ENCODE measurements around the gene HIC2. TPM values are rescaled to one million over a fixed set of nuclear protein-coding genes. Genes with fewer than 3 reads are reported as not detected.
"Not testable (repeated sequence)": the region's sequence is repeated elsewhere in the genome, so short reads cannot be mapped to it uniquely, and the experiment has no call there.

Gene HIC2
- polyA plus RNA-seq, 3 donors from 2014 or later = 0.36 to 0.41 TPM; not detected in 1

DNA sequence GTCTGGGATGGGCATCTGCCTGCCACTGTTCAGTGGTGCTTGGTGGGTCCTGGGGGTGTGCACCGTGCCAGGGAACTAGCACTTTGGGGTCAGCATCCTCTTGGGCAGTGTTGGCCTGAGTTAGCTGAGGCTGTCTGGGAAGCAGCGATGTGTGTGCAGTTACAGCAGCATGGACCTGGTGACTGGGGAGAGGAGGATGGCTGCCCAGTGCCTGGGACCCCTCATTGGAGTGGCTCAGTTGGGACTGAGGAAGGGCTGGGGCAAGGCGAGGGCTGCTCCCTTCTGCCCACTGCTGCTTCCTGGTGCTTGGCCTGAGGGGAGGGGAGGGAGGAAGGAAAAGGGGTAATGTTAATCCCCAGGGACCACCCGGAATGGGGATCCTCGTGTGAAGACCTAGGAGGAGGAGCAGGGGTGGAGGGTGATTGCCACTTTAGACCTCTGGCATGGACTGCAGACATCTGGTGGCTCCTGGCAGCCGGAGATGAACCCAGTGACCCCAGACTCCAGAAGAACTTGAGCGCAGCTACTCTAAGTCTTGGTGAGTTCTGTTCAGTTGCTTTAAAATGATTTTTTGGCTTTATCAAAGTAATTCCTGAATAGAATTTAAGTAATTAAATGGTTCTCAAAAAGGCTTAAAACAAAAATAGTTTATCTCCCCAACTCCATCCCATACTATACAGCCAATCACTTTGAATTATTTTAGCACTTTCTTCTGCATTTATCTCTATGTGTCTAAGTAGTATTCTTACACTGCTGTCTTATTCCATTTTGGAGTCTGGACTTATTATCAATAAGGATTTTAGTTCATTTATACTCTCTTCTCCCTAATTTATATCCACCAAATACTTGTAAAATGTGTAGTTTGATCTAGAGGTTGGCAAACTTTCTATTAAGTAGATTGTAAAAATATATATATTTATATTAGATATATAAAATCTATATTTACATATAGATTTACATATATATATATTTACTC is 34.7 kb downstream of the HIC2 start:
- H3K36me3 Mint-ChIP-seq = no peaks in the 10 kb centered on the region
- H3K27me3 Mint-ChIP-seq (ENCODE audit: low read depth in 3 of 3) = no peaks in the 10 kb centered on the region
- H3K9me3 Mint-ChIP-seq = no peaks in the 10 kb centered on the region
- H3K4me3 Mint-ChIP-seq = no peak overlapping the region
- no peak overlapping the region for H3K27ac Mint-ChIP-seq
- no peak for DNase-seq
- H3K4me1 Mint-ChIP-seq = no peaks in the 10 kb centered on the region

DNA sequence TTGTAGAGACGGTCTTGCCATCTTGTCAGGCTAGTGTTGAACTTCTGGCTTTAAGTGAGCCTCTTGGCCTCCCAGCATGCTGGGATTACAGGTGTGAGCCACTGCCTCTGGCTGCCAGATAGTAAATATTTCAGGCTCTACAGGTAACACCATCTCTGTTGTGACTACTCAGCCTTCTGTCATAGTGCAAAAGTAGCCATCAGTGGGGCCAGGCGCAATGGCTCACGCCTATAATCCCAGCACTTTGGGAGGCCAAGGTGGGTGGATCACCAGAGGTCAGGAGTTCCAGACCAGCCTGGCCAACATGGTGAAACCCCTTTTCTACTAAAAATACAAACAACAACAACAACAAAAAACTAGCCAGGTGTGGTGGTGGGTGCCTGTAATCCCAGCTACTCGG is 35.5 kb downstream of the HIC2 start:
- H3K4me3 Mint-ChIP-seq; H3K27ac Mint-ChIP-seq; H3K27me3 Mint-ChIP-seq (ENCODE audit: low read depth in 3 of 3); H3K36me3 Mint-ChIP-seq; H3K4me1 Mint-ChIP-seq; DNase-seq; H3K9me3 Mint-ChIP-seq: not testable (repeated sequence)

DNA sequence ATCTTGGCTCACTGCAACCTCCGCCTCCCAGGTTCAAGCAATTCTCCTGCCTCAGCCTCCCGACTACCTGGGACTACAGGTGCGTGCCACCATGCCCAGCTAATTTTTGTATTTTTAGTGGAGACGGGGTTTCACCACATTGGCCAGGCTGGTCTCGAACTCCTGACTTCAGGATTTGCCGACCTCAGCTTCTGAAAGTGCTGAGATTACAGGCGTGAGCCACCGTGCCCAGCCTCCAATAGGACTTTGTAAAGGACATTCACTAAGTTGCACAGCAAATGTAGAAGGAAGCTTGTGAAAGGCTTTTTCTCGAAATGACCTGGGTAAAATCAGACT is 37.8 kb downstream of the HIC2 start:
- H3K27me3 Mint-ChIP-seq (ENCODE audit: low read depth in 3 of 3); H3K27ac Mint-ChIP-seq; H3K4me3 Mint-ChIP-seq; H3K9me3 Mint-ChIP-seq; H3K36me3 Mint-ChIP-seq; DNase-seq; H3K4me1 Mint-ChIP-seq: not testable (repeated sequence)

DNA sequence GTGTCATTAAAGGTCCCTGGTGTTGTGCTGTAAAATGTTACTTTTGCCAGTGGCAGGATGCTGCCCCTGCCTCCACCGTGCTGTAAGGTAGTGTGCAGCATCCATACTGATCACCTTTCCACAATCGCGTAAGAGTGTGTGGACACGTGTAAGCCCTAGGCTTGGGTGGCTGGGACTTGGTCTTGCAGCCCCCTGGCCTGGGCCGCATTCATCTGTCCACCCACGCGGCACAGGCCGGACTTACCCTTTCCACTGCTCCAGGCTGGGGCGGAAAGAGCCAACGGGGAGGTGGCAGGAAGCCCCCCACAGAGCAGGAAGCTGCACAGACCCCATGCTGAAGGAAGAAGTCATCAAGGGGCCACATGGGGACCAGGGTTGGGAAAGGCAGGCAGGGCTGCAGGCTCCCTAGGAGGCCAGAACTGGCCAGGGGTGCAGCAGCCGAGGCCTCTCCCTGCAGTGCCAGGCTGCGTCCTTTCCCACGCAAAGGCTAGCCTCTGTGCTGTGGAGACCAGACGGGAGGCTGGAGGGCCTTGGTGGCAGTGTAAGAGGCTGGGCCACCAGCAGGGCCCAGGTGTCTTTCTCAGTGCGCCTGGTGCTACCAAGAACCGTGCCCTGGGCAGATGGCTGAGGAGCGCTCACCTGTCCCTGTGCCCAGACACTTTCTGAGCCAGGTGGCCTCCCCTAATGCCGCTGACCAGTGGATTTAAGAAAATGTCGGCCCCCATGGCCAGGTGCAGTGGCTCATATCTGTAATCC is 38.3 kb downstream of the HIC2 start:
- no peak for DNase-seq
- Mint-ChIP-seq H3K27ac (no peak overlapping the region), H3K4me1 (no peaks in the 10 kb centered on the region), H3K27me3 (ENCODE audit: low read depth in 3 of 3) (no peaks in the 10 kb centered on the region), H3K4me3 (no peak overlapping the region), H3K9me3 (no peaks in the 10 kb centered on the region), H3K36me3 (no peaks in the 10 kb centered on the region)

DNA sequence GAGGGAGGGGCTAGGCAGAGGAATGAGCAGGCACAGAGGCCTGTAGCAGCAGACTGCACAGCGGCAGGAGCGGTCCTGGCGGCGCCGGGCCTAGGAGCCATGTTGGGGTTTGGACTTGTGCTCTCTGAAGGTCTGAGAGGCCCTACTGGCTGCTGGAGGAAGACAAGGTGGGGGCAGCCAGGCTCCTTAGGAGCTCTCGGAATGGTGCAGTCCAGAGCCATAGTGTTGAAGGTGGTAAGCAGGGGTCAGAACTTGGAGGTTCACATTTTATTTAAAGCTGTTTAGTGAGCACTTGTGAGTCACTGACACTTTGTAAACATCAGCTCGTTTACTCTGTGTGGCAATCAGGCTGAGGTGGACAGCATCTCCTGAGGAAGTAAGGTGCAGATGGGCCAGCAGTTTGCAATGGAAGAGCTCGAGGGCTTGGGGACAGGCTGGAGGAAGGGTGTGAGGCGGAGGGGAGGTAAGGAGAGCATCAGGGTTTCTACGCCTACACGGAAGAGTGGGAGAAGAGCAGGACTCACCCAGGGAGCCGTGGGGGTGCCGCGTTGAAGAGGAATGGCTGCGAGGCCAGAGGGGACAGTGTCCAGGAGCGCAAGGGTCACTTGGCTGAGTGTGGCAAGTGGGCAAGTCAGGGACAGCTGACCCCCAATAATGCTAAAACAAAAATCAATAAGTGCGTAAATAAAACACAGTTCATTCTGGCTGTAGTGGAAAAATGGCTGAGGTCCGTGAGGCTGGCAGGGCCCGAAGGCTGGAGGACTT is 40.0 kb downstream of the HIC2 start:
- H3K4me1 Mint-ChIP-seq = no peaks in the 10 kb centered on the region

DNA sequence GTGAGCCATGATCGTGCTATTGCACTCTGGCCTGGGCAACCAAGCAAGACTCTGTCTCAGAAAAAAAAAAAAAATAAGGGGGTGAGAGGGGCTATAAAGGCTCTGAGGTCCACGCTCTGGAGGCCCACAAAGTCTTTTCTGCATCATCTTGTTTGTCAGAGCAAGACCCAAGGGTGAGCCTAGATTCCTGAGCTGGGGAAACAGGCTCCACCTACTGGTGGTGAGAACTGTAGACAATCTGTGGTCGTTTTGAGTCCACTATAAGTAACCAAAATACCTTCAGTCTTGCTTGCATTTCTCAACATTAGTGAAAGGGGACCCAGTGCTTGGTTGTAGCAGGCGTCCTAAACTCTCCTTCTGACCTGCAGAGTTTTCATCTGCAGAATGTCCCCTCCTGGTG is 45.5 kb downstream of the HIC2 start:
- H3K9me3 Mint-ChIP-seq; H3K4me1 Mint-ChIP-seq; H3K4me3 Mint-ChIP-seq; H3K36me3 Mint-ChIP-seq; H3K27me3 Mint-ChIP-seq (ENCODE audit: low read depth in 3 of 3); DNase-seq; H3K27ac Mint-ChIP-seq: not testable (repeated sequence)

More for the DNA sequence above, 40.0 kb downstream of the HIC2 start:
- Mint-ChIP-seq H3K4me3 (no peak overlapping the region), H3K9me3 (no peaks in the 10 kb centered on the region), H3K27ac (no peak overlapping the region), H3K27me3 (ENCODE audit: low read depth in 3 of 3) (no peaks in the 10 kb centered on the region), H3K36me3 (no peaks in the 10 kb centered on the region)
- no peak for DNase-seq

DNA sequence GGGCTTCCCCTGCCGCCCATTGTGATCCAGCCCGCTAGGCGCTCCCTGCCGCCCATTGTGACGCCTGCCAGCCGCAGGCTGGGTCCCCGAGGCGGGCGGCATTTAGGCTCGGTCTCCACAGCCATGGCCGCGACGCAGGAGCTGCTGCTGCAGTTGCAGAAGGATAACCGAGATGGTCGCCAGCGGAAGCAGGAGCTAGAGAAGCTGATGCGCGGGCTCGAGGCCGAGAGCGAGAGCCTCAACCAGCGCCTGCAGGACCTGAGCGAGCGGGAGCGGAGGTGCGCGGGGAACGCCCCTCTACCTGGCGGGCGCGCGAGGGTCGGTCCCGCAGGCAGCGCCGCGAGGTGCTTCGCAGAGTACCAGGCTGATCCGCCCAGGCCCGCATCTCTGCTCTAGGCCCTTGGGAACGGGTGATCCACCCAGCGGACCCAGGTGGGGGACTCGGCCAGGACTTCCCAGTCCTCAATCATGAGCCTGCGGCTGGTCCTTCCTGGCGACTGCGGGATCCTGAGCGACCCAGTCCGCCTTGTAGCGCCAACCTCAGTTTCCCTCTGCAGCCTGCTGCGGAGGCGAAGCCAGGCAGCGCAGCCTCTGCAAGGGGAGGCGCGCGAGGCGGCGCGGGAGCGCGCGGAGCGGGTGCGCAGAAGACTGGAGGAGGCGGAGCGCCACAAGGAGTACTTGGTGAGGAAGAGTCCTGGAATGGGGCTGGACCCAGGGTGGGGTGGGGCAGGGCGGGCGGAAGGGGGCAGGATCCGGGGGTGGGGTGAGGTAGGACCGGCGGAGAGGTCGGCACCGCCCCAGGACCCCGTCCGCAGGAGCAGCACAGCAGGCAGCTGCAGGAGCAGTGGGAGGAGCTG is 50.4 kb downstream of the HIC2 start, which contains the start of gene TMEM191C:
Gene TMEM191C, plus strand, starts transcription at position 51 of the 857 bp plus-strand sequence. Its CDS starts 73 bp downstream, at position 124.
- not testable (repeated sequence) for H3K27me3 Mint-ChIP-seq (ENCODE audit: low read depth in 3 of 3); DNase-seq; H3K36me3 Mint-ChIP-seq; H3K4me1 Mint-ChIP-seq; H3K9me3 Mint-ChIP-seq
- H3K27ac Mint-ChIP-seq = peak within 1 kb of the TSS; percentile 82 to 97 (median 96)
- peak within 1 kb of the TSS; percentile 89 to 96 (median 92) for H3K4me3 Mint-ChIP-seq

DNA sequence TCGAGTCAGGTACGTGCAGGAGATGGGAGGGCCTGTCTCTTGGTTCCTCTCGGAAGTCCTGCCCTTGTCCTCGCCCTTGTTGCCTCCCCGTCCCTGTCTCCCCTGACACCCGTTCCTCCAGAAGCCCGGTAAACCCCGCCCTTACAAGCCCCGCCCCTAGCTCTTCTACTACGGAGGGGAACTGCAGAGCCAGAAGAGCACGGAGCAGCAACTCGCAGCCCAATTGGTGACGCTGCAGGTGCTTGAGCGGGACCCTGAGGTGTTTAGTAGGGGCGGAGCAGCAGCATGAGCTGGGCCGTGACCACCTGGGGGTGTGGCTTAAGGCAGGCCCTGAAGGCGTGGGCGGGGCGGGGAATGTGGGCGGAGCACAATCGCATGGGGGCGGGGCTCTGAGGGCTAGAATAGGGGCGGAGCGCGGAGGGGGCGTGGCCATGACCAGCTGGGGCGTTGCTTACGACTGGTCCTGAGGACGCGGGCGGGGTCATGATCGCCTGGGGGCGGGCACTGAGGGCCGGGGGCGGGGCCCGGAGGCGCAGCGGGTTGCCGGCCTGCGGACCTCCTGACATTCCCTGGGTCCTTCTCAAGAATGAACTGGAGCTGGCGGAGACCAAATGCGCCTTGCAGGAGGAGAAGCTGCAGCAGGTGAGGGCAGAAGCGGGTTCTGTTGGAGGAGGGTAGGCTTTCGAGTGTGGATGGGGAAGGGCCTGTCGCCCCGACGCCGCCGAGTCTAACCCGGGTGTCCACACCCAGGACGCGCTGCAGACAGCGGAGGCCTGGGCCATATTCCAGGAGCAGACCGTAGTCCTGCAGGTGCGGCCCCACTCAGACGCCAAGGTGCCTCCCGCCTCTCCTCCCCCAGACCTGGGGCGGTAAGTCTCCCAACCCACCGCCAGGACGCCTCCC is 51.3 kb downstream of the HIC2 start:
- H3K36me3 Mint-ChIP-seq; H3K27me3 Mint-ChIP-seq (ENCODE audit: low read depth in 3 of 3); H3K4me1 Mint-ChIP-seq; H3K9me3 Mint-ChIP-seq: not testable (repeated sequence)
- peak; percentile 83 to 90 (median 88) for DNase-seq
- peak overlapping the region; percentile 89 to 96 (median 92) for H3K4me3 Mint-ChIP-seq
- peak overlapping the region; percentile 82 to 97 (median 96) for H3K27ac Mint-ChIP-seq

DNA sequence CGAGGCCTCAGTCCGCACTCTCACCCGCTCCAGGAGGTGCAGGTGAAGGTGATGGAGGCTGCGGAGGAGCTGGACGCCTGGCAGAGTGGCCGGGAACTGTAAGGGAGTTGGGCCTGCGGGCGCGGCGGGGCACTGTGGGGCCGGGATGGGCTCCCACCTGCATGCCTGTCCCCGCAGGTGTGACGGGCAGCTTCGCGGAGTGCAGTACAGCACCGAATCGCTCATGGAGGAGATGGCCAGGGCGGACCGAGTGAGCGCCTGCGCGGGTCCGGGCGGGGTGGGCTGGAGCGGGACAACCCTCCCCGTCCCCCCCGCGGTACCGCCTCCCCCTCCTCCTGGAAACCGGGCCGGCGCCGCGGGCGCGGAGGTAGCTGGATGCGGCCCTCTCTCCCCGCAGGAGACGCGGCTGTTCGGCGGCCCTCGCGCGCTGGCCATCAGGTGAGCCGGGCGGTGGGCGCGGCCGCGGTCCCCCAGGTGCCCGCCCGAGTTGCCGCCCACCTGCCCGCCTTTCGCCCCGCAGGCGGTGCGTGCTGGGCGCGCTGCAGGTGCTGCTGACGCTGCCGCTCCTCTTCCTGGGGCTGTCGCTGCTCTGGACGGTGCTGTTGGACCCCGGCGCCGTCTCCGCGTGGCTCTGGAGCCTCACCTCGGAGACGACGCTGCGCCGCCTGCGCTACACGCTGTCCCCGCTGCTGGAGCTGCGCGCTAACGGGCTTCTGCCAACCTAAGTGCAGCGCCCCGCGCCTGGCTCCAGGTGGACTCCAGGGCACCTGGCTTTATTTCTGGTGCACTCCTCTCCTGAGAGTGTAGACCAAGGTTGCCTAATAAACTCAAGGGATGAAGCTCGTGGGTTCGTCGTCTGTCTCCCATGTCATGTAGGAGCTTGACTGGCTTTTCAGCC is 52.2 kb downstream of the HIC2 start:
- H3K27me3 Mint-ChIP-seq (ENCODE audit: low read depth in 3 of 3); H3K4me3 Mint-ChIP-seq; H3K36me3 Mint-ChIP-seq; H3K4me1 Mint-ChIP-seq; H3K9me3 Mint-ChIP-seq; H3K27ac Mint-ChIP-seq; DNase-seq: not testable (repeated sequence)

DNA sequence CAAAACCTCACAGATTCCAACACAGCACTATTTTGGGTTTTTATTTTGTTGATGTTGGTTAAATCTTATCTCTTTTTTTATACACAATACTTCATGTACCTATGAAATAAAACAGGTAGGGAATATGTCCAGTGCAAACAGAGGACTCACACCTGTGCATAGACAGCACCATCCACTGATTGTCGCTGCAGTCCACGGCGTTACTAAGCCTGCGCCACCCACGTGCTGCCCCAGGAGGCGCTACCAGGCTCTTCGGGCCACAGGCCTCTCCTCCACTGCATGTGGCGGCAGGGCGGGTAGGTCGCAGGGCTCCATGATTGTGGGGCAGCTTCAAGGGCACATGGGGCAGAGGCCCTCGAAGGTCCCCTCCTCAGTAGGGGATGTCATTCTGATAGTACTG is 55.8 kb downstream of the HIC2 start:
- not testable (repeated sequence) for H3K9me3 Mint-ChIP-seq; H3K36me3 Mint-ChIP-seq; H3K4me3 Mint-ChIP-seq; H3K4me1 Mint-ChIP-seq; DNase-seq; H3K27me3 Mint-ChIP-seq (ENCODE audit: low read depth in 3 of 3); H3K27ac Mint-ChIP-seq

DNA sequence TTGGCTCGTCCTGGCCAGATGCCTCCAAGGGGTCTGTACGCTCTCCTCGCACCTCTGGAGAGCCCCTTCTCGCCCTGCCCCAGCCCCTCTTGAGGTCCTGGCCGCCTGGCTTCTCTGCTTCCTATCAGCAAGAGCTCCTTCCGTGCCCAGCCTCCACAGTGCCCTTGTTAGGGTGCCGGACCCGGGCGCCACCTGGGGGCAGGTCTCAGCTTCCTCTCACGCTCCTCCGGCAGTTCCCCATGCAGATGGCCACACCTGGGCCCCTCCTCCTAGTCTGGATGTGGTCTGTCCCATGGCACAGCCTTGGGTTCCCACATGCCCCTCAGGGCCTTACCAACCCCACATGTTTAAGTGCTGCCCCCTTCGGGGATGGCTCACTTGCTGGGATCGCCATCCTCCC is 56.5 kb downstream of the HIC2 start:
- H3K27me3 Mint-ChIP-seq (ENCODE audit: low read depth in 3 of 3); H3K27ac Mint-ChIP-seq; DNase-seq; H3K4me1 Mint-ChIP-seq; H3K36me3 Mint-ChIP-seq; H3K9me3 Mint-ChIP-seq; H3K4me3 Mint-ChIP-seq: not testable (repeated sequence)

DNA sequence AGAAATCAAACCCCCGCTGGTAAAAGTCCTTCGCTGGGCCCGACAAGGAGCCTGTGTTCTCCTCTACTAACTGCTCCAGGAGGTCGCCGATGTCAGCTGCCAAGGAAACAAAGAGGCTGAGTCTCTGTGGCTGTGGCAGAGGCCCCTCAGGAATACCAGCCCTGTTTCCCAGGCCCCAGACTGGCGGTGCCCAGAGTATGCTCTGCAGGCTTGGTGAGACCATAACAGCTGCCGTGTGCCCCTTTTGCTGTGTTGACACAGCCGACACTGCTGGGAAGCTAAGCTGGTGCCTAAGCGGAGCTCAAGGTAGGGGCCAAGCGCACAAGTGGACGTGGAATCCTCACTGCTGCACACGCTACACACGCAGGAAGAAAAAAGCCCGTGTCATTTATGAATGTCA is 66.9 kb downstream of the HIC2 start:
- H3K4me3 Mint-ChIP-seq; H3K27me3 Mint-ChIP-seq (ENCODE audit: low read depth in 3 of 3); H3K9me3 Mint-ChIP-seq; DNase-seq; H3K4me1 Mint-ChIP-seq; H3K27ac Mint-ChIP-seq; H3K36me3 Mint-ChIP-seq: not testable (repeated sequence)
